ENCODE measurements around the gene NRGN.

Gene NRGN

GRCh38 chr11:124739479-124740276, at the start of gene NRGN:
Gene NRGN (plus strand): TSS chr11:124739942. CDS start chr11:124740085, 143 bp downstream.
- peak; percentile 98 for DNase-seq (ENCODE audit: low spot score)

GRCh38 chr11:124693142-124693541, 46.6 kb upstream of the NRGN start:
- no peak for DNase-seq (ENCODE audit: low spot score)

- no peak for DNase-seq (ENCODE audit: low spot score)
Observed at GRCh38 chr11:124699547-124699946, 40.2 kb upstream of the NRGN start.

- no peak for DNase-seq (ENCODE audit: low spot score)
Observed at GRCh38 chr11:124700028-124700427, 39.7 kb upstream of the NRGN start.

GRCh38 chr11:124707829-124708228, 31.9 kb upstream of the NRGN start:
- DNase-seq (ENCODE audit: low spot score), result no peak

GRCh38 chr11:124712392-124712791, 27.4 kb upstream of the NRGN start:
- DNase-seq (ENCODE audit: low spot score), result no peak

GRCh38 chr11:124716591-124716990, 23.2 kb upstream of the NRGN start:
- DNase-seq (ENCODE audit: low spot score), result no peak

- no peak for DNase-seq (ENCODE audit: low spot score)
Observed at GRCh38 chr11:124717421-124717785, 22.3 kb upstream of the NRGN start.

- peak; percentile 71 for DNase-seq (ENCODE audit: low spot score)
Observed at GRCh38 chr11:124717786-124718651, 21.7 kb upstream of the NRGN start.

GRCh38 chr11:124718801-124719200, 20.9 kb upstream of the NRGN start:
- no peak for DNase-seq (ENCODE audit: low spot score)

GRCh38 chr11:124719534-124719933, 20.2 kb upstream of the NRGN start:
- no peak for DNase-seq (ENCODE audit: low spot score)

- DNase-seq (ENCODE audit: low spot score), result no peak
Observed at GRCh38 chr11:124722176-124722575, 17.6 kb upstream of the NRGN start.

- no peak for DNase-seq (ENCODE audit: low spot score)
Observed at GRCh38 chr11:124724979-124725718, 14.6 kb upstream of the NRGN start.

- DNase-seq (ENCODE audit: low spot score), result peak; percentile 41
Observed at GRCh38 chr11:124725719-124726105, 14.0 kb upstream of the NRGN start.

- DNase-seq (ENCODE audit: low spot score), result no peak
Observed at GRCh38 chr11:124727474-124727873, 12.3 kb upstream of the NRGN start.

- DNase-seq (ENCODE audit: low spot score), result no peak
Observed at GRCh38 chr11:124728134-124728533, 11.6 kb upstream of the NRGN start.

GRCh38 chr11:124729571-124729970, 10.2 kb upstream of the NRGN start:
- DNase-seq (ENCODE audit: low spot score), result no peak

- DNase-seq (ENCODE audit: low spot score), result no peak
Observed at GRCh38 chr11:124732230-124732629, 7.5 kb upstream of the NRGN start.

GRCh38 chr11:124736736-124737135, 3.0 kb upstream of the NRGN start:
- DNase-seq (ENCODE audit: low spot score), result no peak

- DNase-seq (ENCODE audit: low spot score), result no peak
Observed at GRCh38 chr11:124737638-124738305, 2.0 kb upstream of the NRGN start.

GRCh38 chr11:124738713-124739478, 846 bp upstream of the NRGN start:
- DNase-seq (ENCODE audit: low spot score), result no peak
